OCI-LY1 (cell line): ENCODE measurements around the gene TRMT44.

Experiments
- H2AFZ ChIP-seq: fragments of 200-600 bp; sonication (generic), shearing (Covaris generic); 2 replicates; pipeline ENCODE4 v1.6.0; 2014; ENCODE audit warnings: antibody characterized with exemption, mild to moderate bottlenecking, low read length
- H3F3A ChIP-seq: fragments of 200-600 bp; sonication (generic), shearing (Covaris generic); 2 replicates; pipeline ENCODE4 v1.6.0; 2014; ENCODE audit warnings: mild to moderate bottlenecking, antibody characterized with exemption, low read length, moderate library complexity; ENCODE audit not compliant: insufficient read depth
- H3K27ac ChIP-seq: fragments of 200-600 bp; sonication (generic); 2 replicates; pipeline ENCODE4 v1.5.1; 2014; ENCODE audit warnings: low read length, mixed run types, mild to moderate bottlenecking, low read depth; ENCODE audit not compliant: poor library complexity, severe bottlenecking
- H3K27me3 ChIP-seq: fragments of 200-600 bp; sonication (generic); 2 replicates; pipeline ENCODE4 v1.6.0; 2014; ENCODE audit warnings: antibody characterized with exemption, mild to moderate bottlenecking, low read length, moderate library complexity; ENCODE audit not compliant: insufficient read depth
- H3K36me3 ChIP-seq: fragments of 200-600 bp; sonication (generic); 2 replicates; pipeline ENCODE4 v1.6.1; 2014; ENCODE audit warnings: mild to moderate bottlenecking, antibody characterized with exemption, low read length, moderate library complexity, mixed read lengths; ENCODE audit not compliant: insufficient read depth
- H3K4me1 ChIP-seq: fragments of 200-600 bp; sonication (generic); 2 replicates; pipeline ENCODE4 v1.5.1; 2014; ENCODE audit warnings: mild to moderate bottlenecking, low read length, moderate library complexity; ENCODE audit not compliant: insufficient read depth, severe bottlenecking
- H3K4me2 ChIP-seq: fragments of 200-600 bp; sonication (generic), shearing (Covaris generic); 2 replicates; pipeline ENCODE4 v1.6.1; 2014; ENCODE audit warnings: low read length
- H3K4me3 ChIP-seq: fragments of 200-600 bp; sonication (generic); 2 replicates; pipeline ENCODE4 v1.5.1; 2014; ENCODE audit warnings: low read length, low read depth, mild to moderate bottlenecking, mixed read lengths; ENCODE audit not compliant: poor library complexity, severe bottlenecking
- H3K79me2 ChIP-seq: fragments of 200-600 bp; shearing (Covaris generic); 2 replicates; pipeline ENCODE4 v1.6.1; 2016; ENCODE audit warnings: mixed run types, low read length, mixed read lengths; ENCODE audit not compliant: insufficient read depth
- H3K9ac ChIP-seq: fragments of 200-600 bp; sonication (generic), shearing (Covaris generic); 2 replicates; pipeline ENCODE4 v1.6.1; 2014; ENCODE audit warnings: mild to moderate bottlenecking, low read length, mixed read lengths
- H3K9me2 ChIP-seq: fragments of 200-600 bp; sonication (generic), shearing (Covaris generic); 2 replicates; pipeline ENCODE4 v1.6.1; 2014; ENCODE audit warnings: low read depth, mild to moderate bottlenecking, low read length, mixed read lengths
- H3K9me3 ChIP-seq: fragments of 200-600 bp; shearing (Covaris generic); 2 replicates; pipeline ENCODE4 v1.6.1; 2014; ENCODE audit warnings: low read length, mixed read lengths
- H4K20me1 ChIP-seq: fragments of 200-600 bp; sonication (generic), shearing (Covaris generic); 2 replicates; pipeline ENCODE4 v1.6.0; 2016; ENCODE audit warnings: mild to moderate bottlenecking, low read length; ENCODE audit not compliant: insufficient read depth
- EZH2 ChIP-seq: fragments of 200-600 bp; sonication (generic), shearing (Covaris generic); IDR thresholded peaks from 2 replicates; pipeline ENCODE4 v1.8.0; 2017; ENCODE audit warnings: borderline replicate concordance, mixed run types, mild to moderate bottlenecking, antibody characterized with exemption, low read length, moderate library complexity, mixed read lengths
- TF ChIP-seq, protein P1 (sequence below): fragments of 200-600 bp; sonication (generic), shearing (Covaris generic); IDR thresholded peaks from 2 replicates; pipeline ENCODE4 v1.5.1; 2017; ENCODE audit warnings: mild to moderate bottlenecking, antibody characterized with exemption, low read length, moderate library complexity, mixed read lengths

The TRMT44 gene

DNA sequence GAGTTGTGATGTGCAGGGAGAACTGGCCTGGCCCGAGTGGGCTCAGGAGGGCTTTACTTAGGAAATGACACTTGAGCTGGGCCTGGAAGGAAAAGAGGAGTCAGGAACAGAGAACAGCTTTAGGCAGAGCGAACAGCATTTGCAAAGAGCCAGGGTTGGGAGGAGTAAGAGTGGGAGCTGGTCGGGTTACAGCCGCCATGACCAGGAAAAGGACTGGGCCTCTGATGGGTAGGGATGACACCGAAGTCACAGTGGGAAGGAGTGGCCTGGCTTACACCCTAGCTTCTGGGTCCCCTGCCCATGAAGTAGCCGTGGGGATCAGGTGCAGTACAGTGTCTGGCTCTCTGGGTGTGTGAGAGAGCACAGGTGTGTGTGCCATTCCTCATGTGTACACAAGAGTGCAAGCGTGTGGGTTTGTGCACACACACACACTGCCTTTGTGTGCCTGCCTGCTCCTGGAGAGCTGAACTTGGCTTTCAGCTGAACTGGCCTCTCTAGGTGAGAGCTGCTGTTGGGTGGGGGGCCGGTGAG is 31.6 kb downstream of the TRMT44 start:
- H3K36me3 ChIP-seq: peaks cover 12% of the 10 kb centered on the region
- H2AFZ ChIP-seq: no peak overlapping the region
- no peaks in the 10 kb centered on the region for H4K20me1 ChIP-seq
- no peak overlapping the region for H3K4me2 ChIP-seq
- no peaks in the 10 kb centered on the region for H3F3A ChIP-seq
- H3K9me2 ChIP-seq: no peaks in the 10 kb centered on the region
- H3K4me3 ChIP-seq: no peak overlapping the region
- H3K79me2 ChIP-seq: no peaks in the 10 kb centered on the region
- H3K9ac ChIP-seq: no peak overlapping the region
- no peaks in the 10 kb centered on the region for H3K27me3 ChIP-seq
- H3K9me3 ChIP-seq: no peaks in the 10 kb centered on the region
- no peak for TF ChIP-seq EZH2
- TF ChIP-seq, protein P1, sequence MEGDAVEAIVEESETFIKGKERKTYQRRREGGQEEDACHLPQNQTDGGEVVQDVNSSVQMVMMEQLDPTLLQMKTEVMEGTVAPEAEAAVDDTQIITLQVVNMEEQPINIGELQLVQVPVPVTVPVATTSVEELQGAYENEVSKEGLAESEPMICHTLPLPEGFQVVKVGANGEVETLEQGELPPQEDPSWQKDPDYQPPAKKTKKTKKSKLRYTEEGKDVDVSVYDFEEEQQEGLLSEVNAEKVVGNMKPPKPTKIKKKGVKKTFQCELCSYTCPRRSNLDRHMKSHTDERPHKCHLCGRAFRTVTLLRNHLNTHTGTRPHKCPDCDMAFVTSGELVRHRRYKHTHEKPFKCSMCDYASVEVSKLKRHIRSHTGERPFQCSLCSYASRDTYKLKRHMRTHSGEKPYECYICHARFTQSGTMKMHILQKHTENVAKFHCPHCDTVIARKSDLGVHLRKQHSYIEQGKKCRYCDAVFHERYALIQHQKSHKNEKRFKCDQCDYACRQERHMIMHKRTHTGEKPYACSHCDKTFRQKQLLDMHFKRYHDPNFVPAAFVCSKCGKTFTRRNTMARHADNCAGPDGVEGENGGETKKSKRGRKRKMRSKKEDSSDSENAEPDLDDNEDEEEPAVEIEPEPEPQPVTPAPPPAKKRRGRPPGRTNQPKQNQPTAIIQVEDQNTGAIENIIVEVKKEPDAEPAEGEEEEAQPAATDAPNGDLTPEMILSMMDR: no peak
- H3K4me1 ChIP-seq: no peaks in the 10 kb centered on the region
- H3K27ac ChIP-seq: no peak overlapping the region

DNA sequence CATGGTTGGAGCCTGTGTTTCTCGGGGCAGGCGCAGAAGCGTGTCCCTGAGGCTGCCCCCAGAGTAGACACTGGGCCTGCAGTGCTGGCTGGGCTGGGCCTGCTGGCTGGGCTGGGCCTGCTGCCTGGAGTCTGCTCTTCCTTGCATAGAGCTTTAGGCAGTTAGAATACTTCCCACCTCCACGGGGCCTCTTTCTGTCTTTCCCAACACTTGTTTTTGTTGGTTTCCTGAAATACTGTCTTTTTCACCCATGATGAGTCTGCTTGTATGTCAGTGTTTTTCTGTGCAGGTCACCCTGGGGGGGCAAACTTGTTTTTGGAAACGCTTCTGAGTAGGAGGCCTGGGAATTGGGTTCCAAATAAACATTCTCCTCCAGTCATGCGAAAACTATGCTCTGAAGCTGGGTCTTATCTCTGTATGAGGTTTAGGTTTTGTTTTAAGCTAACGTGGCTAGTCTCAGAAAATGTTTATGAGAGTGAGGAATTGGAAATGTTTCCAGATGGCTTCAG is 32.2 kb downstream of the TRMT44 start:
- H3K4me2 ChIP-seq: no peak overlapping the region
- H3F3A ChIP-seq: no peaks in the 10 kb centered on the region
- H3K4me1 ChIP-seq: no peaks in the 10 kb centered on the region
- H3K36me3 ChIP-seq: peaks cover 12% of the 10 kb centered on the region
- H3K27ac ChIP-seq: no peak overlapping the region
- no peaks in the 10 kb centered on the region for H3K9me3 ChIP-seq
- H3K27me3 ChIP-seq: no peaks in the 10 kb centered on the region
- no peaks in the 10 kb centered on the region for H3K79me2 ChIP-seq
- no peak overlapping the region for H3K4me3 ChIP-seq
- no peaks in the 10 kb centered on the region for H3K9me2 ChIP-seq
- no peak overlapping the region for H2AFZ ChIP-seq
- no peaks in the 10 kb centered on the region for H4K20me1 ChIP-seq
- no peak overlapping the region for H3K9ac ChIP-seq
- TF ChIP-seq EZH2: no peak
- TF ChIP-seq, protein P1: no peak

DNA sequence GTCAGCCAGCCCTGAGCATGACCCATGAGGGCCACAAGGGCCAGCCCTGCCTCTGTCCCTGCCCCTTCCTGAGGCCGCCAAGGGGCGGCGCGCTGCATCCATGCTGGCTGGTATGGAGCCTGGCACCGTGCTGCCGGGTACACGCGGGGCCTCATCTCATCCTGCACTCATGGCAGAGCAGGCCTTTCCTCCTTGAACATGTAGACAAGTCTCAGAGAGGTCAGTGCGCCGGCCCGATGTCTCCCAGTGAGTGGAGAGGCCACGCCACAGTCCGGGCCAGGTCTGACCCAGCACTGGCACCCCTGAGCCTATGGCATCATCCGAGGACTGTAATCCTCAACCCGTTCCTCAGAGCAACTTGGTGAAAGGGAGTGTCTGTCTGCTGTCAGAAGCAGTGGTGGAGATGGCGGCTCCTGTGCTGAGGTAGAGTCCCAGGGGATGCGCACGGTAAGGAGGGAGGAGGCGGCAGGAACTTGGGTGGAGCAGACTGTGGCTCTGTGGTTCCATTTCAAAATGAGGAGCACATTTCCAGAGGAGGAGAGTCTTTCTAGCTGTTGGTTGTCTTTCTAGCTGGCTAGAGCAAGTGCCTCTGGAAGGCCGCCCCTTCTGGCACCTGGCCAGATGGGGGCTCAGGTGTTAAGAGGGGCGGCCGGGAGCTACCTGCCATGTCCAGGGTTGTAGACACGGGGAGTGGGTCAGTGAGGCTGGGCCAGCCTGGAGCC is 32.8 kb downstream of the TRMT44 start:
- H3K27me3 ChIP-seq: no peaks in the 10 kb centered on the region
- no peaks in the 10 kb centered on the region for H4K20me1 ChIP-seq
- H3K27ac ChIP-seq: no peak overlapping the region
- H3F3A ChIP-seq: no peaks in the 10 kb centered on the region
- no peak overlapping the region for H3K9ac ChIP-seq
- no peaks in the 10 kb centered on the region for H3K9me2 ChIP-seq
- H3K79me2 ChIP-seq: no peaks in the 10 kb centered on the region
- no peaks in the 10 kb centered on the region for H3K9me3 ChIP-seq
- no peak overlapping the region for H3K4me3 ChIP-seq
- TF ChIP-seq, protein P1: no peak
- TF ChIP-seq EZH2: no peak
- H3K4me1 ChIP-seq: no peaks in the 10 kb centered on the region
- H3K4me2 ChIP-seq: no peak overlapping the region
- peaks cover 8% of the 10 kb centered on the region for H3K36me3 ChIP-seq
- H2AFZ ChIP-seq: no peak overlapping the region
